ENCODE measurements around the gene ALDOC. TPM values are rescaled to one million over a fixed set of nuclear protein-coding genes. Genes with fewer than 3 reads are reported as not detected.
"Not testable (repeated sequence)": the region's sequence is repeated elsewhere in the genome, so short reads cannot be mapped to it uniquely, and the experiment has no call there.

Gene ALDOC
- 14.1 and 23.8 TPM in 2 replicates for total RNA-seq

GRCh38 chr17:28576758-28577465, at the start of gene ALDOC:
Gene ALDOC (minus strand): TSS chr17:28576895. CDS start chr17:28575532, 1,363 bp downstream.
- DNase-seq (ENCODE audit: extremely low read depth, low read depth, low spot score): no peak

- DNase-seq (ENCODE audit: extremely low read depth, low read depth, low spot score): no peak
These were observed 47.5 kb upstream of the ALDOC start for GRCh38 chr17:28624148-28624547.

- DNase-seq (ENCODE audit: extremely low read depth, low read depth, low spot score): no peak
These were observed 47.0 kb upstream of the ALDOC start for GRCh38 chr17:28623696-28624095.

- DNase-seq (ENCODE audit: extremely low read depth, low read depth, low spot score): no peak
These were observed 45.5 kb upstream of the ALDOC start for GRCh38 chr17:28622186-28622585.

GRCh38 chr17:28620010-28620409, 43.3 kb upstream of the ALDOC start:
- DNase-seq (ENCODE audit: extremely low read depth, low read depth, low spot score): no peak

GRCh38 chr17:28618464-28618863, 41.8 kb upstream of the ALDOC start:
- DNase-seq (ENCODE audit: extremely low read depth, low read depth, low spot score): no peak

GRCh38 chr17:28616281-28616680, 39.6 kb upstream of the ALDOC start:
- DNase-seq (ENCODE audit: extremely low read depth, low read depth, low spot score): no peak

GRCh38 chr17:28615260-28615940, 38.7 kb upstream of the ALDOC start:
- DNase-seq (ENCODE audit: extremely low read depth, low read depth, low spot score): no peak

GRCh38 chr17:28613931-28614381, 37.3 kb upstream of the ALDOC start, which contains the start of gene RSKR:
Gene RSKR (minus strand): TSS chr17:28614185. CDS start chr17:28614161, 24 bp downstream.
- no peak for DNase-seq (ENCODE audit: extremely low read depth, low read depth, low spot score)

- DNase-seq (ENCODE audit: extremely low read depth, low read depth, low spot score): no peak
These were observed 36.5 kb upstream of the ALDOC start for GRCh38 chr17:28612936-28613872.

GRCh38 chr17:28612531-28612930, 35.8 kb upstream of the ALDOC start:
- DNase-seq (ENCODE audit: extremely low read depth, low read depth, low spot score): no peak

- DNase-seq (ENCODE audit: extremely low read depth, low read depth, low spot score): no peak
These were observed 33.7 kb upstream of the ALDOC start for GRCh38 chr17:28610376-28610775.

GRCh38 chr17:28604031-28604430, 27.3 kb upstream of the ALDOC start:
- DNase-seq (ENCODE audit: extremely low read depth, low read depth, low spot score): not testable (repeated sequence)

- peak; percentile 69 for DNase-seq (ENCODE audit: extremely low read depth, low read depth, low spot score)
These were observed 22.9 kb upstream of the ALDOC start for GRCh38 chr17:28599311-28600184.

- DNase-seq (ENCODE audit: extremely low read depth, low read depth, low spot score): peak; percentile 55
These were observed 22.2 kb upstream of the ALDOC start, which contains the start of gene SPAG5 for GRCh38 chr17:28598799-28599310. Gene SPAG5 (minus strand): TSS chr17:28599025. CDS start chr17:28598946, 79 bp downstream.

GRCh38 chr17:28598389-28598788, 21.7 kb upstream of the ALDOC start:
- no peak for DNase-seq (ENCODE audit: extremely low read depth, low read depth, low spot score)

GRCh38 chr17:28597606-28598383, 21.1 kb upstream of the ALDOC start:
- DNase-seq (ENCODE audit: extremely low read depth, low read depth, low spot score): no peak

- DNase-seq (ENCODE audit: extremely low read depth, low read depth, low spot score): no peak
These were observed 15.6 kb upstream of the ALDOC start for GRCh38 chr17:28592260-28592659.

- DNase-seq (ENCODE audit: extremely low read depth, low read depth, low spot score): no peak
These were observed 9.2 kb upstream of the ALDOC start for GRCh38 chr17:28585851-28586250.

Data from glomerular endothelial cell (primary cell).